Neuron (in vitro differentiated cells): ENCODE measurements around the gene DCLK2.

Experiments used
- H2AFZ ChIP-seq: one replicate; pipeline ENCODE4 v1.6.1; 2013; ENCODE audit warnings: low read depth, mild to moderate bottlenecking, inconsistent platforms, low read length, moderate library complexity
- H3K27me3 ChIP-seq: one replicate; pipeline ENCODE4 v1.6.1; 2013; ENCODE audit warnings: low read length; ENCODE audit not compliant: insufficient read depth
- H3K36me3 ChIP-seq: one replicate; pipeline ENCODE4 v1.6.1; 2013; ENCODE audit warnings: low read length; ENCODE audit not compliant: insufficient read depth
- H3K4me1 ChIP-seq: one replicate; pipeline ENCODE4 v1.6.1; 2013; ENCODE audit warnings: low read length; ENCODE audit not compliant: insufficient read depth
- H3K4me3 ChIP-seq: 2 replicates; pipeline ENCODE4 v1.5.1; 2013; ENCODE audit warnings: mild to moderate bottlenecking, low read length, moderate library complexity
- H3K9me3 ChIP-seq: one replicate; pipeline ENCODE4 v1.6.1; 2013; ENCODE audit warnings: low read length

DCLK2 gene

DNA sequence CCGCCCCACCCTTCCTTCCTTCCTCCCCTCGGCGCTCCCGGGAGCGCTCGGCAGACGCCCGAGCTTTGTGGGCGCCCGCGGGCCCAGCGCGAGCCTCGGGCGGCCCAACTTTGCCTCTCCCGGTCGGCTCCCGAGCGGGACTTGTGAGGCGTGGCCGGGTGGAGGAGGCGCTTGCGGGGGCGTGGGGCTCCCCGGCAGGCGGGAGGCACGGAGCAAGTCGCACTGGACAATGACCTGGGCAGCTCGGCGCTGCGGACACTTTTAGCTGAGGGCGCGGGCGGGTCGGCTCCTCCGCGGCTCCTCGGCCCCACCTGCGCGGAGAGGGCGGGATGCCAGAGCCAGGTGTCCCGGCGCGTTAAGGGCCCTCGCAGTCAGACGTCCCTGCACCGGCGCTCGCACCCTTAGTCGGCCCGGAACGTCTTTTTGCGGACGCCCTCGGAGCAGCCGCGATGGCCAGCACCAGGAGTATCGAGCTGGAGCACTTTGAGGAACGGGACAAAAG is 385 bp downstream of the DCLK2 start:
- Histone ChIP-seq H2AFZ (peak overlapping the region; percentile 93), H3K27me3 (no peaks in the 10 kb centered on the region), H3K36me3 (no peaks in the 10 kb centered on the region), H3K9me3 (no peaks in the 10 kb centered on the region), H3K4me1 (peaks cover 26% of the 10 kb centered on the region), H3K4me3 (peak overlapping the region; percentile 57)

DNA sequence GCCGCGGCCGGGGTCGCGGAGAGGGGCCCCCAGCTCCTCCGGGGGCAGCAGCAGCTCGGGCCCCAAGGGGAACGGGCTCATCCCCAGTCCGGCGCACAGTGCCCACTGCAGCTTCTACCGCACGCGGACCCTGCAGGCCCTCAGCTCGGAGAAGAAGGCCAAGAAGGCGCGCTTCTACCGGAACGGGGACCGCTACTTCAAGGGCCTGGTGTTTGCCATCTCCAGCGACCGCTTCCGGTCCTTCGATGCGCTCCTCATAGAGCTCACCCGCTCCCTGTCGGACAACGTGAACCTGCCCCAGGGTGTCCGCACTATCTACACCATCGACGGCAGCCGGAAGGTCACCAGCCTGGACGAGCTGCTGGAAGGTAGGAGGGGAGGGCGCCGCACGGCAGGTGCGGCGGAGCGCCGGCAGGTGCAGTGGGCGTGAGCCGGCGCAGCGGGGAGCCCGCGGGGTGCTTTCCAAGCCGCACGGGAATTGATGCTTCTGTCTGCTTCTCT is 886 bp downstream of the DCLK2 start:
- Histone ChIP-seq H3K4me1 (peaks cover 26% of the 10 kb centered on the region), H3K27me3 (no peaks in the 10 kb centered on the region), H2AFZ (peak overlapping the region; percentile 93), H3K9me3 (no peaks in the 10 kb centered on the region), H3K36me3 (no peaks in the 10 kb centered on the region), H3K4me3 (peak overlapping the region; percentile 57)

DNA sequence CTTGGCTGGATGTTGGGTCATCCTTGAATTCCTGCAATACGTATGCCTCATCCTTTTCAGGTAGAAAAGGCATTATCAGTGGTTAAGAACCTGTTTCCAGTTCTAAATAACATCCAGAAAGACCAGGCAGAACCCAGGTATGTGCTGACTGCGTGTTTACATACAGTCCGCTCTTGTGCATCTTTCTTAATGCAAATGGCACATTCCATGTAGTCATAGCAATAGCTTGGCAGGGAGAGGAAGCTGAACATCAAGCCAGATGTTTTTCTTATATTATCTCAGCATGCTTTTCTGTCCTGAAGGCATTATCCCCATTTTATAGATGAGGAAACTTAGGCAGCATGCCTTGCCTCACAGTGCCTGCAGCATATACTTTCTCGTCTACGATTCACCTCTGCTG is 2.1 kb downstream of the DCLK2 start:
- H3K9me3 ChIP-seq, result peaks cover 4% of the 10 kb centered on the region
- peaks cover 26% of the 10 kb centered on the region for H3K4me1 ChIP-seq
- no peaks in the 10 kb centered on the region for H3K27me3 ChIP-seq
- H2AFZ ChIP-seq, result no peak overlapping the region
- peak overlapping the region; percentile 57 for H3K4me3 ChIP-seq
- no peaks in the 10 kb centered on the region for H3K36me3 ChIP-seq

- peaks cover 26% of the 10 kb centered on the region for H3K4me1 ChIP-seq
- no peaks in the 10 kb centered on the region for H3K27me3 ChIP-seq
These were observed 2.6 kb downstream of the DCLK2 start for GRCh38 chr4:150080875-150081274.

GRCh38 chr4:150082241-150082640 is 4.0 kb downstream of the DCLK2 start:
- no peak overlapping the region for H3K4me3 ChIP-seq

More at GRCh38 chr4:150080875-150081274, 2.6 kb downstream of the DCLK2 start:
- H3K9me3 ChIP-seq, result peaks cover 7% of the 10 kb centered on the region
- H3K36me3 ChIP-seq, result no peaks in the 10 kb centered on the region
- H2AFZ ChIP-seq, result no peak overlapping the region
- peak overlapping the region; percentile 57 for H3K4me3 ChIP-seq

GRCh38 chr4:150087006-150087405 is 8.8 kb downstream of the DCLK2 start:
- Histone ChIP-seq H2AFZ (no peak overlapping the region), H3K4me1 (peaks cover 5% of the 10 kb centered on the region), H3K36me3 (peaks cover 2% of the 10 kb centered on the region), H3K27me3 (no peaks in the 10 kb centered on the region), H3K4me3 (no peak overlapping the region), H3K9me3 (peaks cover 9% of the 10 kb centered on the region)

More at GRCh38 chr4:150082241-150082640, 4.0 kb downstream of the DCLK2 start:
- Histone ChIP-seq H3K27me3 (no peaks in the 10 kb centered on the region), H3K36me3 (no peaks in the 10 kb centered on the region), H3K9me3 (peaks cover 7% of the 10 kb centered on the region), H3K4me1 (peaks cover 24% of the 10 kb centered on the region), H2AFZ (no peak overlapping the region)

DNA sequence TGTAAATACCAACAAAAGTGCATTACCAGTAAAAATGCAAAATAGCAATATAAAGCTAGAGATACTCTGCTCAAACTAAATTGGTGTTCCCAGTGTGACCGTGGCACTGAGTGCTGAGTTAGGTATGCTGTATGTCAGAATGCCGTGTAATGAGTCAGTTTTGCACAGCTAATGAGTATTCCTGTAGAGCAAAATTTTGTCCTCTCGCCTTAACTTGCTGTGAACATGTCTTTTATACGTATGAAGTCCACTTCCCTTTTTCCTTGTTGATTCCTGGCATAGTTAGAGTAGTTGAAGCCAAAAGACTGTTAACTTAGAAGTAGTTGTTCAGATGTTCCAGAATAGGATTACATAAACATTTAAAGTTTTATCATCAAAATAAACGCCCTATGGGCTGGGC is 11.5 kb downstream of the DCLK2 start:
- Histone ChIP-seq H3K36me3 (peaks cover 2% of the 10 kb centered on the region), H3K4me1 (no peaks in the 10 kb centered on the region), H3K9me3 (peaks cover 8% of the 10 kb centered on the region), H2AFZ (no peak overlapping the region), H3K27me3 (no peaks in the 10 kb centered on the region), H3K4me3 (no peak overlapping the region)

DNA sequence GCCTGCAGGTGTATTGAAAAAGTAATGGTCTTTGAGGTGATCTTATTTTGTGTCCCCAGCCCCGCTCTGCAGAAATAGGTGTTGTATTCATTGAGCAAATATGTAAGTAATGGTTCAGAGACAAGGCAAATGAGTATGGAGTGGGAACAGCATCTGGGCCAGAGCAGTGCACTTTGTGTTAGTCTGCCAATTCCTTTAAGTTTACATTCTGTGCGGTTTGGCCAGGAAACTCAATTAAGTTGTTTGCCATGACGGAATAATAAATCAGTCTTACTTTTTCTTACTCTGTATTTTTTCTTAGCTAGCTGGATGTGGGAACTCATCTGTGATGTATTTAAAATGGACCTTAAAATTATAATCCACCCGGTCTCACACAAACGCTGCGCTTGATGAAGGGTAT is 12.6 kb downstream of the DCLK2 start:
- H3K4me1 ChIP-seq, result no peaks in the 10 kb centered on the region
- peaks cover 2% of the 10 kb centered on the region for H3K9me3 ChIP-seq
- H3K36me3 ChIP-seq, result peaks cover 2% of the 10 kb centered on the region
- no peaks in the 10 kb centered on the region for H3K27me3 ChIP-seq
- no peak overlapping the region for H2AFZ ChIP-seq
- H3K4me3 ChIP-seq, result no peak overlapping the region

DNA sequence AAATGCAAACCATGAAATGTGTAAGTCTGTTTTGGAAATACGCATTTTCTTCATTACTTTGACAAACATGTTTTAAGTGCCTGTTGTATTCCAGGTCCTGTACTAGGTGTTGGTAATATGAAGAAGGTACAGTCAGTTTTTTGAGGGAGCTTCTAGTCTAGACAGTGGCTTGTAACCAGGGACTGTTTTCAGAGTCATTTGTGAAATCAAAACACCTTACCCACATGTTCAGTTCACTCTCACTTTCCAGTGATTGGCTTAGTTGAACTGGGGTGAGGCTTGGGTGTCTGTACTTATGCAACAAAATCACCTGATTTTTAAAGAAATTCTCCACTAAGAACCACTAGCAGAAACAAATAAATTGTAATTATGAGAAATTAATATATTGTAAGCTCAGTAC is 16.4 kb downstream of the DCLK2 start:
- H3K4me1 ChIP-seq, result peaks cover 2% of the 10 kb centered on the region
- H2AFZ ChIP-seq, result no peak overlapping the region
- no peaks in the 10 kb centered on the region for H3K27me3 ChIP-seq
- H3K36me3 ChIP-seq, result no peaks in the 10 kb centered on the region
- no peak overlapping the region for H3K4me3 ChIP-seq
- H3K9me3 ChIP-seq, result no peaks in the 10 kb centered on the region

DNA sequence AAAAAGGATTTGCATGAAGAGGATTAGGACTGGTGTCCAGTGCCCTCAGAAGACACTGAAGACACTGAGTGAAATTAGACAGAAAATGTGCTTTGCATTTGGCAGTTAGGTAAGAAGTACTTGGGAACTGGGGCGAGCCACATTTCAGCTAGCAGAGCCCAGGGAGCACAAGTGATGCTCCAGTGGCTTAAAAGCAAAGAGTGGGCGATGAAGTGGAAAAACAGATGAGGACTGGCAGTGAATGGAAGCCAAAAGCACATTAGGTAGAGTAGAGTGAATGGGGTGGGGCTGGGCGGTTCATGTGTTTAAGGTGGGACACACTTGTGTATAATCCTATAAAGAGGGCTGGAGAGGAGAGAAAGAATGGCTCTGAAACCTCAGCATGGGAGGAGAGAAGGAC is 18.4 kb downstream of the DCLK2 start:
- H3K4me1 ChIP-seq, result peaks cover 2% of the 10 kb centered on the region
- no peaks in the 10 kb centered on the region for H3K27me3 ChIP-seq
- no peaks in the 10 kb centered on the region for H3K9me3 ChIP-seq
- no peaks in the 10 kb centered on the region for H3K36me3 ChIP-seq
- no peak overlapping the region for H2AFZ ChIP-seq
- no peak overlapping the region for H3K4me3 ChIP-seq

DNA sequence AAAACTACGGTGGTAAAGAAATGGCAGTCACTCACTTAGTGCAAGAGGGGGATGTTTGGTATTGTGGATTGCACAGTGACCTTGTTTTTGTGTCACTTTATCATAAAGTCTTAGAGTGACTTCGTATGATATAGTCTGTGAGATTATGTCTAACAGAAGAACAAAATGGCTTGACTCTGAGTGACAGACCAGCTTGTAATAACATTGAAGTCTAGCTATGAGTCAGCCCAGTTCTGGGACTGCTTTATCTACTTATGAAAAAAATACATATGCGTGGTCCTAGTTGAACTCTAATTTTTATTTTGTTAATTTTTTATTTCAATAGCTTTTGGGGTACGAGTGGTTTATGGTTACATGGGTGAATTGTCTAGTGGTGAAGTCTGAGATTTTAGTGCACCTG is 20.0 kb downstream of the DCLK2 start:
- Histone ChIP-seq H3K4me3 (no peak overlapping the region), H2AFZ (no peak overlapping the region), H3K4me1 (peaks cover 2% of the 10 kb centered on the region), H3K27me3 (no peaks in the 10 kb centered on the region), H3K36me3 (peaks cover 5% of the 10 kb centered on the region), H3K9me3 (no peaks in the 10 kb centered on the region)

DNA sequence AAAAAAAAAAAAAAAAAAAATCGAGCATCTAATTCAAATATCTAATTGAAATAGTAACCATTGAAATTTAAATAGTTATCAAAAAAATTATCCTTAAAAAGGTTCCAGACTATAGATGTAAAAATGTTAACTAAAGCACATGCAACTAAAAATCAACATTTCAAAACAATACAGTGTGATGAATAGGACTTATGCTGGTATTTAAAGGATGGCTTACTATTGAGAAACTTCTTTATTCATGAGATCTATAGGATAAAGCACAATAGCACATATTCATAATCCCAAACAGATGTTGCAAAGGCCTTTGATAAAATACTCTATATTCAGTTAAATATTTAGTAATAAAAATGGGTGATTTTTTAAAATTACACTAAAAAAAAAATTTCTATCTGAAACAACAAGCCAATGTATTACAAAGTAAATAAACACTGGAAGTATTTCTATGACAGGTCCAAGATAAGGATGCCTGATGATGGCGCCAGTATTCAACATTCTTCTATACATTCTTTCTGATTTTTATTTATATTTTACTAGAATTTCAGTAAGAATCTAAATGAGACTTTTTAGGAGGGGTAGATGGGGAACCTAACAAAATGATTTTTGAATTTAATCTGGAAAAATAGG is 26.3 kb downstream of the DCLK2 start:
- no peak overlapping the region for H2AFZ ChIP-seq
- peaks cover 14% of the 10 kb centered on the region for H3K36me3 ChIP-seq
- H3K4me3 ChIP-seq, result no peak overlapping the region
- H3K27me3 ChIP-seq, result no peaks in the 10 kb centered on the region
- H3K4me1 ChIP-seq, result no peaks in the 10 kb centered on the region
- H3K9me3 ChIP-seq, result no peaks in the 10 kb centered on the region

DNA sequence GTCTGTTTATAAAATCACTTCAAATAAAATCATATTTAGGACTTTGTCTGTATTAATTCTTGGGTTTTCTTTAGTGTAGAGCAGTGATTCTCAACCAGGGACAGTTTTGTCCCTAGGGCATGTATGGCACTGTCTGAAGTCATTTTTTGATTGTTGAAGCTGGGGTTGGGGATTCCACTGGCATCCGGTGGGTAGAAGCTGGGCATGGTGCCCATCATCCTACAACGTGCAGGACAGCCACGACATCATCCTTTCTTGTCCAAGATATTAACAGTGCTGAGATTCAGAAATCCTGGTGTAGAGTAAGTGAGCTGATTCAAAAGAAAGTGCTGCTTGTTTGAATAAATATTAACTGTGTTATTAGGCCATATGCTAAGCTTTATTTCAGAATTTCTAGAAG is 28.6 kb downstream of the DCLK2 start:
- Histone ChIP-seq H3K9me3 (no peaks in the 10 kb centered on the region), H3K27me3 (no peaks in the 10 kb centered on the region), H3K4me3 (no peak overlapping the region), H3K36me3 (peaks cover 16% of the 10 kb centered on the region), H3K4me1 (no peaks in the 10 kb centered on the region), H2AFZ (no peak overlapping the region)

- Histone ChIP-seq H3K4me1 (no peaks in the 10 kb centered on the region), H3K27me3 (no peaks in the 10 kb centered on the region), H2AFZ (no peak overlapping the region), H3K36me3 (peaks cover 11% of the 10 kb centered on the region), H3K4me3 (no peak overlapping the region), H3K9me3 (no peaks in the 10 kb centered on the region)
These were observed 30.4 kb downstream of the DCLK2 start for GRCh38 chr4:150108691-150109090.
